D341Med (cell line): ENCODE results near the gene NFIA.

Source experiments
- DNase-seq: peaks from one replicate; pipeline ENCODE4 v3.0.0; 2012; ENCODE audit warnings: low spot score

Gene NFIA

GRCh38 chr1:61334718-61335589 lies 252.6 kb downstream of the NFIA start:
- no peak for DNase-seq

- no peak for DNase-seq
Observed at GRCh38 chr1:61337037-61337436, 254.7 kb downstream of the NFIA start.

- no peak for DNase-seq
Observed at GRCh38 chr1:61337441-61337951, 255.1 kb downstream of the NFIA start.

GRCh38 chr1:61337981-61338848 lies 255.9 kb downstream of the NFIA start:
- DNase-seq, result peak; percentile 73

GRCh38 chr1:61338899-61339298 lies 256.5 kb downstream of the NFIA start:
- DNase-seq, result no peak

GRCh38 chr1:61341426-61341825 lies 259.1 kb downstream of the NFIA start:
- DNase-seq, result no peak

- DNase-seq, result no peak
Observed at GRCh38 chr1:61343734-61344420, 261.5 kb downstream of the NFIA start.

- no peak for DNase-seq
Observed at GRCh38 chr1:61344696-61345095, 262.3 kb downstream of the NFIA start.

GRCh38 chr1:61348025-61348665 lies 265.8 kb downstream of the NFIA start:
- DNase-seq, result no peak

- DNase-seq, result no peak
Observed at GRCh38 chr1:61352845-61353435, 270.6 kb downstream of the NFIA start.

GRCh38 chr1:61353797-61354406 lies 271.5 kb downstream of the NFIA start:
- no peak for DNase-seq

- DNase-seq, result no peak
Observed at GRCh38 chr1:61356016-61356415, 273.7 kb downstream of the NFIA start.

- DNase-seq, result no peak
Observed at GRCh38 chr1:61356995-61357394, 274.6 kb downstream of the NFIA start.

- DNase-seq, result no peak
Observed at GRCh38 chr1:61357539-61357938, 275.2 kb downstream of the NFIA start.

- DNase-seq, result no peak
Observed at GRCh38 chr1:61358770-61359455, 276.6 kb downstream of the NFIA start.

GRCh38 chr1:61361931-61362330 lies 279.6 kb downstream of the NFIA start:
- DNase-seq, result peak; percentile 33

- DNase-seq, result no peak
Observed at GRCh38 chr1:61362351-61362750, 280.0 kb downstream of the NFIA start.

GRCh38 chr1:61368366-61368765 lies 286.0 kb downstream of the NFIA start:
- DNase-seq, result no peak

GRCh38 chr1:61368876-61369275 lies 286.5 kb downstream of the NFIA start:
- no peak for DNase-seq
